ENCODE measurements around the gene POLQ.

Gene POLQ

GRCh38 chr3:121515313-121515712, 30.5 kb downstream of the POLQ start:
- H4K8ac ChIP-seq (ENCODE audit: low read length) = no peak overlapping the region
- WGBS = 73% methylated on average over 2 of the region's 2 CpGs
- no peak overlapping the region for H2BK5ac ChIP-seq (ENCODE audit: low read depth, low read length, poor library complexity, severe bottlenecking)
- H3K27me3 ChIP-seq (ENCODE audit: control insufficient read depth in 1 of 2, insufficient read depth in 1 of 2, low read length in 2 of 2) = no peaks in the 10 kb centered on the region
- H2AFZ ChIP-seq (ENCODE audit: low read depth, low read length) = no peak overlapping the region
- no peak overlapping the region for H2BK12ac ChIP-seq (ENCODE audit: low read length in 2 of 2)
- no peaks in the 10 kb centered on the region for H3K4me1 ChIP-seq (ENCODE audit: control insufficient read depth, insufficient read depth, low read depth, low read length)
- H3K4me3 ChIP-seq (ENCODE audit: insufficient read depth in 1 of 2, low read depth in 1 of 2, low read length in 2 of 2) = no peak overlapping the region
- peaks cover 13% of the 10 kb centered on the region for H3K79me1 ChIP-seq (replicated peaks; ENCODE audit: low read length, poor library complexity, severe bottlenecking)
- H3K4ac ChIP-seq (ENCODE audit: low read depth in 1 of 2, low read length in 2 of 2) = no peak overlapping the region
- H3K9ac ChIP-seq (ENCODE audit: low read length) = no peak overlapping the region
- no peak for DNase-seq
- H3K14ac ChIP-seq (ENCODE audit: low read length in 2 of 2) = no peak overlapping the region
- H3K23ac ChIP-seq (ENCODE audit: low read length in 2 of 2) = no peak overlapping the region
- H3K9me3 ChIP-seq (ENCODE audit: control insufficient read depth, low read length) = peaks cover 11% of the 10 kb centered on the region
- no peak overlapping the region for H3K27ac ChIP-seq (ENCODE audit: low read length, poor library complexity, severe bottlenecking)
- no peak overlapping the region for H3K4me2 ChIP-seq (ENCODE audit: low read length, poor library complexity, severe bottlenecking)
- H2BK15ac ChIP-seq (ENCODE audit: low read depth, poor library complexity, severe bottlenecking) = no peak overlapping the region
- H2BK120ac ChIP-seq (ENCODE audit: low read depth, low read length) = no peak overlapping the region
- H3K36me3 ChIP-seq (ENCODE audit: control insufficient read depth in 1 of 2, insufficient read depth in 2 of 2, low read depth in 1 of 2, low read length in 2 of 2) = peaks cover 0 to 4% of the 10 kb centered on the region in 2 experiments
- no peak overlapping the region for H4K91ac ChIP-seq (ENCODE audit: low read length)
- no peak overlapping the region for H2AK5ac ChIP-seq (ENCODE audit: low read length, severe bottlenecking)
- no peak overlapping the region for H3K18ac ChIP-seq (ENCODE audit: low read depth in 1 of 2, low read length in 2 of 2)

GRCh38 chr3:121514496-121514895, 31.3 kb downstream of the POLQ start:
- H3K27ac ChIP-seq (ENCODE audit: low read length, poor library complexity, severe bottlenecking) = no peak overlapping the region

DNA sequence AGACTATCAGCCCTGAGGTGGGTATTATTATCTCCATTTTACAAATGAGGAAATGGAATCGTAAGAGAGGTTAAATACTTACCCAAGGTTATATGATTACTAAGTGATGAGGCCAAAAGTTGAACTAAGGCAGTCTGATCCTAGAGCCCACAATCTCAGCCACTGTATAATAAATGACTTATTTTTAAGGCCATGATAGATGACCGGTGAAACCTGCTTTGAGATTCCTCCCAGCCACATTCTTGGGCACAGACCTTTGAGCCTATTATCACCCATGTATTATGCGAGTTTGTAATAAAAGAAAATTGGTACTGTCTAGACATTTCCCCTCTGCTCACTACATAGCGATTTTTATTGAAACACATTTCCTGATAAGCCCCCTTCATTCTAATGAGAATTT, 37.4 kb downstream of the POLQ start:
- H3K9me3 ChIP-seq (ENCODE audit: control insufficient read depth, low read length) = no peaks in the 10 kb centered on the region
- H2BK15ac ChIP-seq (ENCODE audit: low read depth, poor library complexity, severe bottlenecking) = no peak overlapping the region
- H3K4me1 ChIP-seq (ENCODE audit: control insufficient read depth, insufficient read depth, low read depth, low read length) = no peaks in the 10 kb centered on the region
- H3K14ac ChIP-seq (ENCODE audit: low read length in 2 of 2) = no peak overlapping the region
- no peak overlapping the region for H3K23ac ChIP-seq (ENCODE audit: low read length in 2 of 2)
- H2AFZ ChIP-seq (ENCODE audit: low read depth, low read length) = no peak overlapping the region
- no peak overlapping the region for H4K8ac ChIP-seq (ENCODE audit: low read length)
- H4K91ac ChIP-seq (ENCODE audit: low read length) = no peak overlapping the region
- no peak overlapping the region for H3K27ac ChIP-seq (ENCODE audit: low read length, poor library complexity, severe bottlenecking)
- H3K27me3 ChIP-seq (ENCODE audit: control insufficient read depth in 1 of 2, insufficient read depth in 1 of 2, low read length in 2 of 2) = no peaks in the 10 kb centered on the region
- H3K4me2 ChIP-seq (ENCODE audit: low read length, poor library complexity, severe bottlenecking) = no peak overlapping the region
- no peak overlapping the region for H2BK120ac ChIP-seq (ENCODE audit: low read depth, low read length)
- H3K18ac ChIP-seq (ENCODE audit: low read depth in 1 of 2, low read length in 2 of 2) = no peak overlapping the region
- no peak overlapping the region for H3K4ac ChIP-seq (ENCODE audit: low read depth in 1 of 2, low read length in 2 of 2)
- WGBS = over 99% methylated on average over 4 of the region's 4 CpGs
- H2BK5ac ChIP-seq (ENCODE audit: low read depth, low read length, poor library complexity, severe bottlenecking) = no peak overlapping the region
- H3K36me3 ChIP-seq (ENCODE audit: control insufficient read depth in 1 of 2, insufficient read depth in 2 of 2, low read depth in 1 of 2, low read length in 2 of 2) = no peaks in the 10 kb centered on the region
- H2BK12ac ChIP-seq (ENCODE audit: low read length in 2 of 2) = no peak overlapping the region
- no peak overlapping the region for H2AK5ac ChIP-seq (ENCODE audit: low read length, severe bottlenecking)
- H3K79me1 ChIP-seq (replicated peaks; ENCODE audit: low read length, poor library complexity, severe bottlenecking) = peaks cover 1% of the 10 kb centered on the region
- DNase-seq = no peak
- no peak overlapping the region for H3K9ac ChIP-seq (ENCODE audit: low read length)
- H3K4me3 ChIP-seq (ENCODE audit: insufficient read depth in 1 of 2, low read depth in 1 of 2, low read length in 2 of 2) = no peak overlapping the region

More at GRCh38 chr3:121514496-121514895, 31.3 kb downstream of the POLQ start:
- Histone ChIP-seq H2BK5ac (ENCODE audit: low read depth, low read length, poor library complexity, severe bottlenecking) (no peak overlapping the region), H2AFZ (ENCODE audit: low read depth, low read length) (no peak overlapping the region), H3K14ac (ENCODE audit: low read length in 2 of 2) (no peak overlapping the region), H3K9me3 (ENCODE audit: control insufficient read depth, low read length) (peaks cover 11% of the 10 kb centered on the region), H2BK15ac (ENCODE audit: low read depth, poor library complexity, severe bottlenecking) (no peak overlapping the region), H3K27me3 (ENCODE audit: control insufficient read depth in 1 of 2, insufficient read depth in 1 of 2, low read length in 2 of 2) (no peaks in the 10 kb centered on the region), H3K9ac (ENCODE audit: low read length) (no peak overlapping the region), H2AK5ac (ENCODE audit: low read length, severe bottlenecking) (no peak overlapping the region), H2BK120ac (ENCODE audit: low read depth, low read length) (no peak overlapping the region), H2BK12ac (ENCODE audit: low read length in 2 of 2) (no peak overlapping the region), H3K4me3 (ENCODE audit: insufficient read depth in 1 of 2, low read depth in 1 of 2, low read length in 2 of 2) (no peak overlapping the region), H3K36me3 (ENCODE audit: control insufficient read depth in 1 of 2, insufficient read depth in 2 of 2, low read depth in 1 of 2, low read length in 2 of 2) (peaks cover 0 to 4% of the 10 kb centered on the region in 2 experiments), H3K18ac (ENCODE audit: low read depth in 1 of 2, low read length in 2 of 2) (no peak overlapping the region), H3K4me1 (ENCODE audit: control insufficient read depth, insufficient read depth, low read depth, low read length) (no peaks in the 10 kb centered on the region), H4K91ac (ENCODE audit: low read length) (no peak overlapping the region), H3K4me2 (ENCODE audit: low read length, poor library complexity, severe bottlenecking) (no peak overlapping the region), H3K79me1 (replicated peaks; ENCODE audit: low read length, poor library complexity, severe bottlenecking) (peaks cover 14% of the 10 kb centered on the region), H4K8ac (ENCODE audit: low read length) (no peak overlapping the region), H3K23ac (ENCODE audit: low read length in 2 of 2) (no peak overlapping the region), H3K4ac (ENCODE audit: low read depth in 1 of 2, low read length in 2 of 2) (no peak overlapping the region)
- no peak for DNase-seq
- whole genome bisulfite sequencing = 99% methylated on average over 3 of the region's 3 CpGs

DNA sequence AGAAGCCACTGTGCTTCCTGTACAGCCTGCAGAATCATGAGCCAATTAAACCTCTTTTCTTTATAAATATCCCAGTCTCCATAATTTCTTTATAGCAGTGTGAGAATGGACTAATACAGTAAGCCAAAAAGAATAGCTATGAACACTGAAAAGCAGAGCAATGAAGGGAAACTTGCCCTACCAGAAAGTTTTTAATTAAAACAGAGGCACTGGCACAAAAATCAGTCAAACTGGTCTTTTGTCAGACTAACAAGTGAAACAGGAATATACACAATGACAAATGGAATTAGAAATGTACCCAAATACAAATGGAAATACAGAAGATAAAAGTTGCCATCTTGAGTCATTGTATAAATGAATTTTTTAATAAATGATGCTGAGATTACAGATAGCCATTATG, 40.5 kb downstream of the POLQ start:
- no peak overlapping the region for H2AK5ac ChIP-seq (ENCODE audit: low read length, severe bottlenecking)
- no peak overlapping the region for H2BK15ac ChIP-seq (ENCODE audit: low read depth, poor library complexity, severe bottlenecking)
- H2BK5ac ChIP-seq (ENCODE audit: low read depth, low read length, poor library complexity, severe bottlenecking) = no peak overlapping the region
- H3K4me3 ChIP-seq (ENCODE audit: insufficient read depth in 1 of 2, low read depth in 1 of 2, low read length in 2 of 2) = no peak overlapping the region
- H3K4me2 ChIP-seq (ENCODE audit: low read length, poor library complexity, severe bottlenecking) = no peak overlapping the region
- DNase-seq = no peak
- H3K36me3 ChIP-seq (ENCODE audit: control insufficient read depth in 1 of 2, insufficient read depth in 2 of 2, low read depth in 1 of 2, low read length in 2 of 2) = no peaks in the 10 kb centered on the region
- H3K4me1 ChIP-seq (ENCODE audit: control insufficient read depth, insufficient read depth, low read depth, low read length) = no peaks in the 10 kb centered on the region
- H3K18ac ChIP-seq (ENCODE audit: low read depth in 1 of 2, low read length in 2 of 2) = no peak overlapping the region
- no peak overlapping the region for H3K14ac ChIP-seq (ENCODE audit: low read length in 2 of 2)
- no peak overlapping the region for H4K91ac ChIP-seq (ENCODE audit: low read length)
- H3K9ac ChIP-seq (ENCODE audit: low read length) = no peak overlapping the region
- H3K79me1 ChIP-seq (replicated peaks; ENCODE audit: low read length, poor library complexity, severe bottlenecking) = peaks cover 3% of the 10 kb centered on the region
- H3K27ac ChIP-seq (ENCODE audit: low read length, poor library complexity, severe bottlenecking) = no peak overlapping the region
- H2AFZ ChIP-seq (ENCODE audit: low read depth, low read length) = no peak overlapping the region
- H2BK120ac ChIP-seq (ENCODE audit: low read depth, low read length) = no peak overlapping the region
- H3K27me3 ChIP-seq (ENCODE audit: control insufficient read depth in 1 of 2, insufficient read depth in 1 of 2, low read length in 2 of 2) = no peaks in the 10 kb centered on the region
- H3K9me3 ChIP-seq (ENCODE audit: control insufficient read depth, low read length) = no peaks in the 10 kb centered on the region
- no peak overlapping the region for H3K4ac ChIP-seq (ENCODE audit: low read depth in 1 of 2, low read length in 2 of 2)
- H3K23ac ChIP-seq (ENCODE audit: low read length in 2 of 2) = no peak overlapping the region
- H2BK12ac ChIP-seq (ENCODE audit: low read length in 2 of 2) = no peak overlapping the region
- no peak overlapping the region for H4K8ac ChIP-seq (ENCODE audit: low read length)

Measured in mesenchymal stem cell (in vitro differentiated cells and primary cell).